T-helper 22 cell (primary cell): ENCODE results near the gene ZNF302.
A peak's percentile ranks its signal among the peaks of the same experiment; 100 is the strongest.

Experiments
- DNase-seq: peaks from one replicate; pipeline ENCODE4 v3.0.0-alpha.2; 2020; ENCODE audit warnings: low read depth

ZNF302 gene

GRCh38 chr19:34732612-34733211 is 55.2 kb downstream of the ZNF302 start:
- DNase-seq = no peak

GRCh38 chr19:34733266-34733745 is 55.8 kb downstream of the ZNF302 start:
- peak; percentile 8 for DNase-seq

GRCh38 chr19:34733746-34734536 is 56.5 kb downstream of the ZNF302 start, which contains the start of gene ZNF181:
Gene ZNF181, plus strand, starts transcription at chr19:34734243. Its CDS starts 795 bp downstream, at chr19:34735038.
- DNase-seq = peak; percentile 60

DNA sequence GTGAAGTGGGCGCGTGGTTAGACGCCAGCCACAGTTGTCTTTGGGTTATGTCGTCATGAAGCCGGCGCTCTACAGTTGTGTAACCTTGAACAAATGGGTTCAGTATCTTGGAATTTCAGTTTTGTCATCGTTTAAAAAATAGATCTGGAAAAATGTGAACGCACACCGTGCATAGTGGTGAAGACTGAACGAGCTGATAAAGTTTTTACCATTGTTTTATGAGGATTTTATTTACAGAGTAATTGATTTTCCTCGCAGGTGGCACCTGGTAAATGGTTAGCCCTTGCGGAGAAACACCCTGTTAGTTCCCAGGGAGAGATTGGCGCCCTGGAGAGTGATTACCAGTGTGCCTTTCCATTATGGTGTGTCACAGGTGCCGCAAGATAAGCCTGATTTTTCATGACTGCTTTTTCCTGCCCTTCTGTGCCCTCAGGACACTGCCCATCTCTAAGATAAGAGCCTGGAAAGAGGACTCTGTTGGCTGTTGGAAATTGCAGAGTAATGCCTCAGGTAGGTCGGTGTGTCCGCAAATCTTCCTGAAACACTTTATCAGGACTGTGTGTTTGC is 57.1 kb downstream of the ZNF302 start:
- DNase-seq = no peak
